T-helper 2 cell (primary cell): ENCODE measurements around the gene LRCOL1.

ENCODE experiments used
- DNase-seq, 5 experiments: peaks; one replicate each; pipeline versions ENCODE4 v3.0.0 to v3.0.0-alpha.2; 2012 to 2022

The LRCOL1 gene

DNA sequence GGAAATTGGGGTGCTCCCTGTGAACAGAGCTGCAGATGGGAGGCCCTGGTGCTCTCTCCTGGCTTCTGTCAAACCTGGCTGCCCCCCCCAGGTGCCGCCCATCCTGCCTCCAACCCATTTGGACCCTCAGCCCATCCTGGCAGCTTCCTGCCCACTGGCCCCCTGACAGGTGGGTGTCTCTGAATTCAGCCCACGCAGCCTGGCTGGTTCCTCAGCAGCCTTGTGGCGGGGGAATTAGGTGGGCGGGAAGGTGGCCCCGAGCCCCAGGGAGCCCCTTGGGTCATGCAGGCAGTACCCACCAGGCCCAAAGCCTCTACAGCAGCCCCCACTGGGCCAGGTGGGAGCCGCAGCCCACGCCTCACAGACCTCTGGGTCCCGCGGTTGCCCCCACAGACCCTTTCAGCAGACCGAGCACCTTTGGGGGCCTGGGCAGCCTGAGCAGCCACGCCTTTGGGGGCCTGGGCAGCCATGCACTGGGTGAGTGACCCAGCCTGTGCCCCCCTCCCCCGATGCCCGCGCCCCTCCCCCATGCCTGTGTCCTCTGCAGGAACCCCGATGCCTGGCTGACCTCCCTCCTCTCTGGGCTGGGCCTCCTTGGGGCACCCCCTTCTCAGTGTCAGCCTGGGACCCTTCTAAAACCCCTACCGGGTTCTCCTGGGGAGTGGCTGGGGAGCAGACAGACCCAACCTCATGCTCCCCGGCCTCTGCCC is 28.9 kb downstream of the LRCOL1 start:
- no peak for DNase-seq

DNA sequence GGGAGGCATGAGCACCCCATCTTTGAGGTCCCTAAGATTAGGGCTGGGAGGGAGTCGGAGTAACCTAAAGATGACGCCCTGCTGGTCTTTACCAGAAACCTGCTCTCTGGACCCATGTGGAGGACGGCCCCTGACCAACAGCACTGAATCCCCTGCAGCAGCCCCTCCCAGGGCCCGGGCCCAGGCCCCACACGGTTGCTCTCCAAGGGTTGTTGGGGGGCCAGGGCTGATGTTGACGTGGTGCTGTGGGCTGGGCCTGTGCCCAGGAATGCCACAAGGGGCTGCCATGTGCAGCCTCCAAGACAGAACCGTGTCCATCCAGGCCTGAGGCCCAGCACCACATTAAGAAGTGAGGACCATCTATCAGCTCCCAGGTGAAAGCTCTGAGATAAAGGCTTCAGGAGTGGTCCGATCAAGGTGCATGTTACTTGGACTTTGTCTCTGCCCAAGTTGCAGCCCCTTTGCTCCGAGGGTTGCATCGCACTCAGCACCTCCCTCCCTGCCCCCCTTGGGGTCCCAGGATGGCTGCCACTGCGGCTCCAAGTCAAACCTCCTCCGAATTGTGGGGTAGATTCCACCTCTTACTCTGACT is 29.6 kb downstream of the LRCOL1 start:
- DNase-seq = no peak

DNA sequence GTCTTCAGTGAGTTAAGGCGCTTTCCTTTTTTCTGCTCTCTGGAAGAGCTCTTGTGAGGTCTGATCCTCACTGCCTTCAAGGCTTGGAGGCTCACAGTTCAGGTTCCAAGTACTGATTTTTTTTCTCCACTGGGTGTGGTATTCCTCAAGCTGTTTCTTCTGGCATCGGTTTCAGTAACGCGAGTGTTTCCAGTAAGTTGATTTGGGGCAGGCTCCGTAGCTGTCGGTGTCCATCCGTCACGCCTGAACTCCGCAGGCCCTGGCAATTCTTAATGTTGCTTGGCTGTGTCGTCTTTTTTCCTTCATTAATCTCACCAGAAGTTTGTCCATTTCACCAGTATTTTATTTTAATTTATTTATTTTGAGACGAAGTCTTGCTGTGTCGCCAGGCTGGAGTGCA is 30.6 kb downstream of the LRCOL1 start:
- DNase-seq = no peak

DNA sequence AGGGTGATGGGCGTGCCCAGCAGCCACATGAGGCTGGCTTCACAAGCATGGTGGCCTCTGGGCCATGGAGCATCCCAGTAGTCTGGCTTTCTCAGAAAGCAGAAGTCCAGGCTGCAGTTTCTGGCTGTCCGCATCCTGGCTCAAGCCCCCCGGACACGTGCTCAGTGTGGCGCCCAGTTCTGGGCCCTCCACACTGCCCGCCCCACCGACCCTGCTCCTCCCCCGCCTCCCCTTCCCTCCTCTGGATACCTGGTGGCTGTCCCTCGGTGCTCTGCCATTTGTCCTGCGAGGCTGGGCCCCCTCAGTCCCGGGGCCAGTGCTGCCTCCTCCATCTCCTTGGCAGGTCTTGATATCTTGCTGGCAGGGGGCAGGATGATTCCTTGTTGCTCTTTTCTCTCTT is 31.6 kb downstream of the LRCOL1 start:
- DNase-seq = no peak

DNA sequence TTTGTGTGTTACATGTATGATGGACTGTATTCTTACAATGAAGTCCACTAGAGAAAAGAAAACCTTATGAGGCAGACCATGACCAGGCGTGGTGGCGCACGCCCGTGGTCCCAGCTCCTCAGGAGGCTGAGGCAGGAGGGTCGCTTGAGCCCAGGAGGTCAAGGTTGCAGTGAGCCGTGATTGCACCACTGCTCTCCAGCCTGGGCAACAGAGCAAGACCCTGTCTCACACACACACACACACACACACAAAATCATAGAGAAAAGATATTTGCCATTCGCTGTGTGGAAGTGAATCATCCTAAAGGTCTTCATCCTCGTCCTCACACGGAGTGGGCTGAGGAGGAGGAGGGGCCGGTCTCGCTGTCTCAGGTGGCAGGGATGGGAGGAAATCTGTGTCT is 32.3 kb downstream of the LRCOL1 start:
- DNase-seq = no peak

DNA sequence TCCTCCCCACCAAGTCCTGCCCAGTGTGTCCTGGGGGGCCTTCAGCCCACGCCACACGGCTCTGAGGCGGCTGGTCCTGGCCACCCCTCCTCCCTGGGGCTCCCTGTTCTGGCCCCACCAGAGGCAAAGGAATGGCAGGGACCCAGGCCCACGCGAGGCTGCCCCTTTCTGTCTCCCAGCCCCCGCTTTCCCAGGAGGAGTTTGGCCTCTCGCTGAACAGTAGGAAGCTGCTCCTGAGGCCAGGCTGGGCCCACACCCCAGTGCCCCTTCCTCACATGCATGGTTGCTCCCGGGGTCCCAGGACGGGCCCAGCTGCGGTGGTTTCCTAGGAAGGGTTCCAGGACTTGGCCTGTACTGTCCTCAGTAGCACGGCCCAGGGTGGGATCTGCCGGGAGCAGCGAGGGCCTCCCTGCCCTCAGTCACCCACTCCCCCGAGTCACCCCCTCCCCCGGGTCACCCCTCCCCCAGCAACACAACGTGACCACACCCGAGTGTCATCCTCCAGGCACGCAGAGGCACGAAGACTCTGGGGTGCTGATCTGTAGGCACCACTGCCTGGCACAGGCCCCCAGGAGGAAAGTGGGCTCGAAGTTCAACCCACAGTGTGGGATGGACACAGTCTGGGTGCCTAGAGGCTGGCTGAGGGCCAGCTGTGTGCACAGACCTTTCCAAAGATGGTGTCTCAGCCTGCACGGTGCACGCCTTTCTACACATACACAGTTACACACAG is 33.0 kb downstream of the LRCOL1 start:
- DNase-seq = no peak

DNA sequence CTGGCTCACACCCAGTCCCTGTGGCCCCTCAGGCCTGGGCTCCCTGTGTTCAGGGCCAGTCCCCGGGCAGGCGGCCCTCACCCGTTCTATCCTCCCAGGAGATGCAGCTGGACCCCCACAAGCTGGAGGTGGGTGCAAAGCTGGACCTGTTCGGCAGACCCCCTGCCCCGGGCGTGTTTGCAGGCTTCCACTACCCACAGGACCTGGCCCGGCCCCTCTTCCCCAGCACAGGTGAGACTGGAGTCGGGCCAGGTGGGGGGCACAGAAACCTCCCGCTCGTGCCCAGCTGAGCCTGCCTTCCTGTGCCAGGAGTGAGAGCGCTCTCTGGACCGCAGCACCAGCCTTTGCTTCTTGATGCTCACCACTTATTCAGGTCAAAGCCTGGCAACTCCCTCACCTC is 33.7 kb downstream of the LRCOL1 start:
- no peak for DNase-seq

DNA sequence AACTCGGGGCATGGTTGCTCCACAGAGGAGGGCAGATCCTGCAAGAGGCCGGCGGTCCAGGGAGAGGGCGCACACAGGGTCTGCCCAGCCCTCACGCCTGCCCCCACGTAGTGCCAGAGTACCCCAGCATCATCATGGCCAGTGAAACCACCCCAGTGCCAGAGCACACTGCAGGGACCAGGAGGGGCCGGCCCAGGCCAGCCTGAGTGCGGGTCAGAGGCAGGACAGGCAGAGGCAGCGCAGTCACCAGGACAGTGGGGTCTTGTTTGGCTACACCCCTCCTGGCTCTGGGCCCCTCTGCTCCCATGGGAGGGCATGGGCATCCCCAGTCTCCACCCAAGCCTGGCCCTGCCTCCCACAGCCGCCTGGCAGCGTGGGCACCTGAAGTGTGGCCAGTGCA is 34.7 kb downstream of the LRCOL1 start:
- DNase-seq = no peak

DNA sequence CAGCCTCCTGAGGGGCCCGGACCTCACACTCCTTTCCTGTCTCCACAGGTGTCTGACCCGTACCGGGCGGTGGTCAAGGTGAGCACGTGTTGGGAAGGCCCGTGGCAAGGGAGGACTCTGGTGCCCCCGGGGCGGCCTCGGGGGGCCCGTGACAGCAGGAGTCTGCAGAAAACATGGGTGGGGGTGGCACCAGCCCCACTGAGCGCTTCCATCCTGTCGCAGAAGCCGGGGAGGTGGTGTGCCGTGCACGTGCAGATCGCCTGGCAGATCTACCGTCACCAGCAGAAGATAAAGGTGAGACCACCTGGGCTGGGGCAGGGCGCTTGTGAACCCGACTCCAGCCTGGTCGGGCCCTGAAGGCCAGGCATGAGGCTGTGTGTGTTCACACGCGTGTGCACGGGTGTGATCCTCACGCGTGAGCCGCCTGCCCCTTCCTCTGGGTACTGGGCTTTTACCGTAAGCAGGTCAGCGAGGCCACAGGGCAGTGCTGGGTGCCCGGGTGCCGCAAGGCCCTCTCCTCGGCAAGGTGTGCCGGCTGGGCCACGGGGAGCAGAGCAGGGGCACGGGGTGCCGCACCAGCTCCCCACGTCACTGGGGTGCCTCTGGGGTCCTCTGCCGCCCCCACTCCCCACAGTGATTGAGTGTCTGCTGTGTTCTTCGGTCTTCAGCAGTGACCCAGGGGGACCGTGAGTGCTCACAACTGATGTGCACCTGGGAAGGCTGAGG is 35.9 kb downstream of the LRCOL1 start:
- no peak for DNase-seq

DNA sequence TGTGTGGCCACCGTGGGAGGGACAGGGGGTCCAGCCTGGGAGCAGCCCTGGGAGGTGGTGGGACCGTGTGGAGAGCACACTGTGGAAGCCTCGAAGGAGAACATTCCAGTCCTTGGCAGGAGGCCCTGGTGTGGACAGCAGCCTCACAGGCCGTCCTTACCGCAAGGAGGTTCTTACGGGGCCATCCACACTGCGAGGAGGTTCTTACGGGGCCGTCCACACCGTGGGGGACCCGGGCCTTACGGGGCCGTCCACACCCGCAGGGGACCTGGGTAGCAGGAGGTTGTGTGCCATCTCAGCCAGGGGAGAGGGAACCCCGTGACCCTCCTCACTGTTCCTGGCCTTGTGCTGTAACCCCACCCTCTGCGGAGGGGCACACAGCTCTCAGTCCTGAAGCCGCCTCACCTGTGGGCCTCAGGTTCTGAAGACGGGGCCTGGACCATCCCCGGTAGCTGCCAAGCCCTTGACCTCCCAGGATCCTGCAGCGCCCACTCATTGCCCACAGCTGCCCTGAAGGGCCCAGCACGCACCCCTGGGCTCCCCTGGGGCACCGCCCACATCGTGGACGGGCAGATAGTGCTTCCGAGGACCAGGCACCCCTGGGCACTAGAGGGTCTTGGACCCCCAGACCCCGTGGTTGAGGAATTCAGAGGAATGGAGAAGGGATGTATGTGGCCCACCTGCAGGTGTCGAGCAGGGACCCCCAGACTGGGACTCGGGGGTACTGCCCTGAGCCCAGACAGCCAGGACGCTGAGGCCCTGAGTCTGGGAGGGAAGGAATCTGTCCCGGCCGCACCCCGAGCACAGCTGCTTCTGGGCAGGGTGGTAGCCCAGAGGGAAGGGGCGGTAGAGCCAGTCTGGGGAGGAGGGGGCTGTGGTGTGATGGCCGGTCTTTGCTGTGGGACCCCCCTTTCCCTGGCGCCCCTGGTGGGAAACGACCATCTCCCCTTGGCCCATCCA is 37.3 kb downstream of the LRCOL1 start:
- no peak for DNase-seq

DNA sequence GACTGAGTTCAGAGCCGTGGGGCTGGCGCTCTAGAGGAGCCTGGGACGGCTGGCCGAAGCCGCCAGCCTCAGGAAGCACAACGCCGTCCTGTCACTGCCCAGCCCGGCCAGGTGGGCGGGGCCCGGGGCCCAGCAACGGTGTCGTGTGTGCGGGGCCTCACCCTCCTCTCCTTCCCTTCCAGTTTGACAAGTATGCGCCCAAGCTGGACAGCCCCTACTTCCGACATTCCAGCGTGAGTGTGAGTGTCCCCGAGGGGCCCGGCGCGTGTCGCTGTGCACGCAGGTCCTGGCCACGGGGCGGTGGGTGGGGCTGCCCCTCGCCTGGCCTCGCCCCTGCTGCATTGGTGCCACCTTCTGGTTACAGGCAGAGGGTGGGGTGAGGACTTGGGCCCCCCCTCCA is 38.3 kb downstream of the LRCOL1 start:
- no peak for DNase-seq

DNA sequence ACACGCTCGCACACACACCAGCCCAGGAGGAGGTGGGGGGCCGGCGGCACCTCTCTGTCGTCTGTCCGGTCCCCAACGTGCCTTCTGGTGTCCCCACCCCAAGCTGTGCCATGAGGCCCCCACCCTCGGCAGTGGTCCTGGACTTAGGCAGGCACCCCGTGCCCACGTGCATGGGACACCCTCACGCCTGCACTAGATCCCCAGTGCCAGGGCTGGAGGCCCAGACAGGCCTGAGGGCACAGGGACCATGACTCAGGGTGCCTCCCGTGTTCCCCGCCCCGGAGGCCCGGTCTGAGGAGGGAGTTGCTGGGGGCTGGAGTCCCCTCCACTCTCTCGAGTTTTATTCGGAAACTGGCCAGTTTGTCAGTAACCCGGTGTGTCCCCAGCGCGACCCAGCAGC is 38.8 kb downstream of the LRCOL1 start:
- DNase-seq = no peak

DNA sequence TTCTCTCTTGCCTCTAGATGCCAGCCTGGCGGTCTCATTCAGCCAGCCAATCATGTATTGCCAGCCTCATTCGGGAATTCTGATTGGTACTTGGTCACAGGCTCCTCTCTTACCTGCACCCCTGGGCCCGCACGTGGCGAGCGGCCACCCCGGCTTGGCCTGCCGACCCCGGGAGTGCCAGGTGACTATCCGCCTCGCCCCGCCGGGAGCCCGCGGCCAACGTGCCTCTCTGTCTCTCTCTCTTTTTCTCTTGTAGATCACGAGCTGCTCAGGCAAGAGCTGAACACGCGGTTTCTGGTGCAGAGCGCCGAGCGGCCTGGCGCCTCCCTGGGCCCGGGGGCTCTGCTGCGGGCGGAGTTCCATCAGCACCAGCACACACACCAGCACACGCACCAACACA is 39.3 kb downstream of the LRCOL1 start:
- DNase-seq = no peak

DNA sequence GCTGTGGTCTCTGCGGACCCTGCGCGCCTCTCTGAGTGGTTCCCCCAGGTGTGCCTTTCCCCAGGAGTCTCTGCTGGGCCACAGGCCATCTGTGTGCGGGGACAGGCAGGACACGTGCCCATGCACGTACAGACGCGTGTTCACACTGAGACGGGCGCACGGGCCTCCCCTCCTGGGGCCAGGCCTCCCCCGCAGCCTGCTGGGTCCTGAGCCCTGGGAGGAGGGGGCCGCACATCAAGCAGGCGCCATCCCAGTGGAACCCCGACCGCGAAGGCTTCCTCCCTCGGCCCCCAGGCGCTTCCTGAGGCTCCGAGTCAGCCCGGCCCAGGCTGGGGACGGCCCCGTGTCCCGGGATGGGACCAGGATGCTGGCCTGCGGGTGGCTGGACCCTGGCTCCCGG is 39.7 kb downstream of the LRCOL1 start:
- DNase-seq = no peak

DNA sequence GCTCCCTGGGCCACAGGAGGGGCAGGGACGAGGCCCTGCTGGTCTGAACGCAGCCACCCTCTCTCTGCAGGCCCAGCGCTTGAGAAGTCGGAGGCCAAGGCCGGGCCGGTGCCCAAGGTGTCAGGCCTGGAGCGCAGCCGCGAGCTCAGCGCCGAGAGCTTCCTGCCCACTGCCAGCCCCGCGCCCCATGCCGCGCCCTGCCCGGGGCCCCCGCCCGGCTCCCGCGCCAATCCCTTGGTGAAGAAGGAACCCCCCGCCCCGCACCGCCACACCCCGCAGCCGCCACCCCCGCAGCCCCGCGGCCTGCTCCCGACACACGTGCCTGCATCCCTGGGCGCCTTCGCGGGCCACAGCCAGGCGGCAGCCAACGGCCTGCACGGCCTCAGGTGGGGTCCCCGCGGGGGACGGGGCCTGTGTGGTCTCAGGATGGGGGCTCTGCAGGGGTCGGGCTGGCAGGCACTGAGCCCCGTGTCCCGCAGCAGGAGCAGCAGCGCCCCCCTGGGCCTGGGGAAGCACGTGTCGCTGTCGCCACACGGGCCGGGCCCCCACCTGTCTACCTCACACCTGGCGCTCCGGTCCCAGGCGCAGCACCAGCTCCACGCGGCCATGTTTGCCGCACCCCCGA is 40.4 kb downstream of the LRCOL1 start:
- DNase-seq = no peak

DNA sequence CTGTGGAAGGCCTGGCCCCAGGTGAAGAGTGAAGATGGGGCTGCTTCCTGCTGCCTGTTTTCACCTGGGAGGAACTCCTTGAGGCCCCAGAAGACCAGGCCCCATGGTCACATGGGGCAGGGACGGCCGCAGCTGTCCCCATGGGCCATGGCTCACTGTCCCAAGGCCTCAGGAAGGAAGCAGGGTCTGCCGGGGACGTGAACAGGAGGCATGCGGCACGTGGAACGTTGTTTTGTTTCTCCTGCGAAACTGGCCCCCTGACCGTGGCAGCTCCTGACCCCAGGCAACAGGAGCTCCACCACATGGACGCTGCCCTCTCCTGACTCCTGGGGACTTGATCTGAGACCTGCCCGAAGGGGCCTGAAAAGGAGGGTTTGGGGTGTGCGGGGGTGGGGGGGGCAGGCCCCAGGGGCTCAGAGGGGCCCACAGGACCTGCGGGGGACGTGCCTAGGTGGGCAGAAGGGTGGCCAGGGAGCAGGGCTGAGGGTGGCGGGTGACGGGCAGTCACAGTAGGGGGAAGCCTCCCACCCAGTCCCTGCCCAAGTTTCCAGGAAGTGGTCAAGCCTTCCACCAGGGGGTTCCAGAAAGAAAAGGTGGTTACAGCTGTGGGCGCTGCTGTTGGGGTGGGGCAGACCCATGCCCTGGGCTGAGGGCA is 41.4 kb downstream of the LRCOL1 start:
- DNase-seq = no peak

DNA sequence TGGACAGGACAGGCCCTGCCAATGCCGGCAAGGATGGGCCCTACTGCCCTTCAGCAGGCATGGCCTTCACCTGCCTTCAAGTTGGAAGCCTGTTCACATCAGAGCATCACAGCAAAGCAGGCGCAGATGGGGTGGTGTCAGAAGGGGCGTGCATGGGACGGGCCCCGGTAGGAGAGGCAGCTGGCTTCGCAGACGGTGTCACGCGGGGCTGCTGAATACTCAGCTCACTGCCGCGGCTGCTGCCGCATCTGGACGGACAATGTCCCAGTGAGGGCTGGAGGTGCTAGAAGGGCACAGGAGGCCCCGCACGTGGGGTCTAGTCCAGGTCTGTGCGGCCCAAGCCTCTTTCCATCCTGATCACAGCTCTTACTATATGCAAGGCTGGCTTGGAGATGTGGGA is 42.1 kb downstream of the LRCOL1 start:
- DNase-seq = no peak

DNA sequence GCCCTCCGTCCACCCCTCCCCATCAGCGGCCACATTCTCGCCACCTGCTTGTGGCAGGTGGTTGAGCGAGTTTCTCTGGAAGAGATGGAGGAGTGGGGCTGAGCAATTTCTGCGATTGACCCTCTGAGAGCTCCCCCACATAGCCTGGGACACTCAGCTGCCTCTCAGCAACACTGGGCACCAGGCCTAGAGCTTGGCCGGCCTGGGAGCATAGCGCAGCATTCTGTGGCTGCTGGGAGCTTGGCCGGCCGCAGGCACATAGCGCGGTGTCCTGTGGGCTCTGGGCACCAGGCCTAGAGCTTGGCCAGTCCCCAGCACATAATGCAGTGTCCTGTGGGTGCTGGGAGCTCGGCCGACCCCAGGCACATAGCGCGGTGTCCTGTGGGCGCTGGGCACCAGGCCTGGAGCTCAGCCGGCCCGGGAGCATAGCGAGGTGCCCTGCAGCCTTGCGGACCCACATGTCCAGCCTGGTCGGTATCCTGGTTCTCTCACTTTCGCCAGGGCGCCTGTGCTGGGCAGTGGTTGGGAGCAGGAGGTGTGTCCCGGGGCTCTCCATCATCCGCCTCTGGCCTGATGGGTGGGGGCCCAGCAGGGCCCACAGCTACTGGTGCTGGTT is 43.8 kb downstream of the LRCOL1 start:
- DNase-seq = no peak

DNA sequence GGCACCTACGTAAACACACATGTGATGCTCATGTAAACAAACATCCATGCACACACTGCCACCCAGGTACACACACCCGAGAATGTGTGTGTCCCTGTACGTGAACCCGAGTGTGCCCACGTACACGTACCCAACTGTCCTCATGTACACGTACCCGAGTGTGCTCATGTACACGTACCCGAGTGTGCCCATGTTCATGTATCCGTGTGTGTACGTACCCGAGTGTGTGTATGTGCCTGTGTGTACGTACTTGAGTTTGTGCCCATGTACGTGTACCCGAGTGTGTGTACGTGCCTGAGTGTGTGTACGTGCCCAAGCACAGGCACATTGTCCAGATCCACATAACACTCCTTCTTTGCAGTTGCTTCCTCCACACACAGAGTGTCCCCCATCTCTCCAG is 45.0 kb downstream of the LRCOL1 start:
- no peak for DNase-seq

DNA sequence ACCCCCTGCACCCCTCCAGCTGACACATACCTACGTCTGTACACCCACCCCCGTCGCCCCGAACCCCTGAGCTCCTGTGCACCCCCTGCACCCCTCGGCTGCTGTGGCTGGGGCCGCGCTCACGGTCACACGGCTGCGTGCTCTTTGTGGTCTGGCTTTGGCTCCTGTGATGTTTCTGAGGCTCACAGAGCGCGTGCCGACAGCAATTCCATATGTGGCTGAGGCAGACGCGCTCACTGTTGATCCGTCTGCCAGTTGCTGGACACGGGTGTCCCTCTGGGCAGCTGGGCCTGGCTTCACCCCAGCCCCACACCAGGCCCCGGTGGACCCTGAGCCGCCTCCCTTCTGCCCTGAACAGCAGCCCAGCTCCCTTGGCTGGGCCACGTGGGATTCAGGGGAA is 46.5 kb downstream of the LRCOL1 start:
- no peak for DNase-seq

DNA sequence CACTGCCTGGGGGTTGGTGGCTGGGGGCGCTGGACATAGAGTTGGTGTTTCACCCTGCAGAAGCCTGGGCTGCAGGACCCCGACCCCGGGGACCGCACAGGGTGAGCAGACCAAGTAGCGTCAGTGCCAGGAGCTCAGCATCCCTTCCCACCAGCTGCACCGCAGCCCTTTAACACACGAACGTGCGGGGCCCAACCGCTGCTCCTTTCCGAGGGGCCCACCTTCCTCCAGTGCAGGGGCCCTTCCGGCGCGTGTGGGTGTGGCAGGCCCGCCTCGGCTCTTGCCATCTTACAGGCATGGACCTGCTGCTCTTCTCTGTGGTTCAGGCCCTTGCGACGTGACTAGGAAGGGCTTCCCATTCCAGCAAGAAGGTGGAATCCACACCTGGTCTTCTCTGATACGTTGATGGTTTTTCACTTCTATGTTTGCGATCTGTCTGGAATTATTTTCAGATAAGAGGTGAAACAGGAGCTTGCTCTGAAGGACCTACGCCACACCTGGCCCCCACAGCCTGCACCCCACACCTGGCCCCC is 47.8 kb downstream of the LRCOL1 start:
- DNase-seq = no peak
